Left forelimb (tissue), 1 donor: ENCODE results near the gene TBL1XR1.
A peak's percentile ranks its signal among the peaks of the same experiment; 100 is the strongest.

ENCODE experiments used
- DNase-seq: peaks from one replicate; pipeline ENCODE4 v3.0.0-alpha.2; 2018; ENCODE audit warnings: low spot score

The TBL1XR1 gene

GRCh38 chr3:177197041-177197726, at the start of gene TBL1XR1:
TBL1XR1 (minus strand) TSS chr3:177197482; CDS start chr3:177064977, 132,505 bp downstream.
- DNase-seq = peak; percentile 95

GRCh38 chr3:177245250-177245649, 48.0 kb upstream of the TBL1XR1 start:
- DNase-seq = no peak

DNA sequence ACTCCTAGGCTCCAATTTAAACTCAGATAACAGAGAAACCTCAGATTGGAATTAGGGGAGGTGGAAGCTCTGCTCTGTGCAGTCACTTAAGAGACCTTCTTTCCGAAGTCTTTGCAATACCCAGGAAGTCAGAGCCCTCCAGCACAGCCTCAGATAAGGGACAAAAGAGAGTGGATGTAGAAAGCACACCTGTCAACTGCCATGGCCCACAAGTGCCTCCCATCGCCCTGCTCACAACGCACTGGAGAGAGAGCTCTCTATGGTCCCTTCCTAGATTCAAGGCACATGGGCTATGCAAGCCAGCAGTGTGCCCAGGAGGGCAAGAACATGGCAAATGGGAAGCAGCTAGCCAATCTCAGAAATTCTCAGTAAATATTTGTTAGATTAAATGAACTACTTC, 47.3 kb upstream of the TBL1XR1 start:
- no peak for DNase-seq

GRCh38 chr3:177238686-177239216, 41.5 kb upstream of the TBL1XR1 start:
- DNase-seq = no peak

DNA sequence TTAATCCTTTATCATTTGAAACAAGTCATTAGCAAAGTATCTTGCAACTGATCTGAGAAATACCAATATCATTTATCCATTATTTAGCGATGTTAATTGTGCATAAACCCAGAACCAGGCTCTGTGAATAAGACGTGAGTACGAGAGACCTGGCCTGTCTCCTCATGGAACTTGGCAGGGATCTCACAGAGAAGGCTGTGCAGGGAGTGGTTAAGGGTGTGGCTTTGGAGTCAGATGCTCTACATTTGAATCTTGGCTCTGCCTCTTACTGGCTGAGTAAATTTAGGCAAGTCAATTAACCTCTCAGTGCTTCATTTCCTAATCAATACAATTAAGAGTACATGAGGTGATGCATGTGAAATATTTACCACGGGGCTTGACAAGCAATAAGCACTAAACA, 39.9 kb upstream of the TBL1XR1 start:
- no peak for DNase-seq

- no peak for DNase-seq
These were observed 39.4 kb upstream of the TBL1XR1 start for GRCh38 chr3:177236704-177237103.

GRCh38 chr3:177234121-177234520, 36.8 kb upstream of the TBL1XR1 start:
- no peak for DNase-seq

DNA sequence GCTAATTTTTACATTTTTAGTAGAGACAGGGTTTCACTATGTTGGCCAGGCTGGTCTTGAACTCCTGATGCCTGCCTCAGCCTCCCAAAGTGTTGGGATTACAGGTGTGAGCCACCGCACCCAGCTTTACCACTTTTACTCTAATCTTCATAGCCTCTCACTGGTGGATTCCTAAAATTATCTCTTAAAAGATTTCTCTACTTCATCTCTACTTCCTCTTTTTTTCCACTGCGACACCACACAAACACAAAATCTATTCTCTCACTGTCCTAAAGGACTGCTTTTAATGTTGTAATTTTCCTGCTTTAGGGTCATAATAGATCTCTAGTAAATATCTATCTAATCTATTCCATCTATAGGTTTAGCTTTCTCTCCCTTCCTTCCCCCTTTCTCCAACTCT, 34.0 kb upstream of the TBL1XR1 start:
- DNase-seq = no peak

GRCh38 chr3:177230641-177231040, 33.4 kb upstream of the TBL1XR1 start:
- DNase-seq = no peak

DNA sequence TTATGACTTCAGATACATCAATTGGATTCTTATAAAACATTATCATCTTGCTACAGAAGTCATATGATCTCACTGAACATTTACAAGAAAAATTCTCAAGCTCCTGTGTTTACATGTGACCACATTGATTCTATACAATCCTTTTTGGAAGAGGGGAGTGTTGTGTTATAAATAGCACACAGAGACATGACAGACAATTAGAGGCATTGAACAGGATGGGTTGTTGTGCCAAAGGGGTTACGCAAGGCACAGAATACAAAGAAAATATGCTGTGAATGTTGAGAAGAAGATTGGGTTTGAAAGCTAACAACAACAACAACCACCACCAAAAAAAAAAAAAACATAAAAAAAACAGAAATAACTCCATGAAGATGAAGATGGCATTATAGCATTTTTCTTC, 32.5 kb upstream of the TBL1XR1 start:
- no peak for DNase-seq

DNA sequence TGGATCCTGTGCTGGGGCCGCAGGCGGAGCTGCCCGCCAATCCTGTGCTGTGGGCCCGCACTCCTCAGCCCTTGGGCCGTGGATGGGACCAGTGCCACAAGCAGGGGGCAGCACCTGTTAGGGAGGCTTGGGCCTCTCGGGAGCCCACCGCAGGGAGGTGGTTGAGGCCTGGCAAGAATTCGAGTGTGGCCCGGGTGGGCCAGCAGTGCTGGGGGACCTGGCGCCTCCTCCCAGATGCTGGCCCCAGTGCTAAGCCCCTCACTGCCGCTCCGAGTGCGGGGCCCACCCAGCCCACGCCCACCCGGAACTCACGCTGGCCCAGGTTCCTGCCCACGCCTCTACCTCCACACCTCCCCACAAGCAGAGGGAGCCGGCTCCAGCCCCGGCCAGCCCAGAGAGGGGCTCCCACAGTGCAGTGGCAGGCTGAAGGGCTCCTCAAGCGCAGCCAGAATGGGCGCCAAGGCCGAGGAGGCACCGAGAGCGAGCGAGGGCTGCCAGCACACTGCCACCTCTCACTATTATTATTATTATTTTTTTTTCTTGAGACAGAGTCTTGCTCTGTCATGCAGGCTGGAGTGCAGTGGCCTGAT, 31.4 kb upstream of the TBL1XR1 start:
- no peak for DNase-seq

GRCh38 chr3:177224414-177224813, 27.1 kb upstream of the TBL1XR1 start:
- no peak for DNase-seq

DNA sequence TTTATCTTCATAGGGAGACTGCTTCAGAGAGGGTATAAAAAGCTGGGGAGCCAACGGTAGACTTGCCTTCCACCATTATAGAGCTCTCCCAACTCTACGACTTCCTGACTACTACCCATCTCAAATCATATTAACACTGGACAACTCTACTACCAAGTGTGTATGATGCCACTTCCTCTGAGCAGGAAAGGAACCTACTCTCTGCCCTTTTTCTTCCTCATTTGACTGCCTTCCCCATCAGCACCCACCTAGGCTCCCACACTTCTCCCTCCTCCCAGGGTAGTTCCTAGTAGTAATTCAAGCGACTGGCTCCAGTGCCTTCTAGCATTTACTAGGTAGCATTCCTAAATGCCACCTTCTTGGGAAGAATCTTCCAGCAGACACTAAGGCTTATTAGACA, 24.5 kb upstream of the TBL1XR1 start:
- DNase-seq = no peak

- DNase-seq = no peak
These were observed 23.1 kb upstream of the TBL1XR1 start for GRCh38 chr3:177220136-177220974.

DNA sequence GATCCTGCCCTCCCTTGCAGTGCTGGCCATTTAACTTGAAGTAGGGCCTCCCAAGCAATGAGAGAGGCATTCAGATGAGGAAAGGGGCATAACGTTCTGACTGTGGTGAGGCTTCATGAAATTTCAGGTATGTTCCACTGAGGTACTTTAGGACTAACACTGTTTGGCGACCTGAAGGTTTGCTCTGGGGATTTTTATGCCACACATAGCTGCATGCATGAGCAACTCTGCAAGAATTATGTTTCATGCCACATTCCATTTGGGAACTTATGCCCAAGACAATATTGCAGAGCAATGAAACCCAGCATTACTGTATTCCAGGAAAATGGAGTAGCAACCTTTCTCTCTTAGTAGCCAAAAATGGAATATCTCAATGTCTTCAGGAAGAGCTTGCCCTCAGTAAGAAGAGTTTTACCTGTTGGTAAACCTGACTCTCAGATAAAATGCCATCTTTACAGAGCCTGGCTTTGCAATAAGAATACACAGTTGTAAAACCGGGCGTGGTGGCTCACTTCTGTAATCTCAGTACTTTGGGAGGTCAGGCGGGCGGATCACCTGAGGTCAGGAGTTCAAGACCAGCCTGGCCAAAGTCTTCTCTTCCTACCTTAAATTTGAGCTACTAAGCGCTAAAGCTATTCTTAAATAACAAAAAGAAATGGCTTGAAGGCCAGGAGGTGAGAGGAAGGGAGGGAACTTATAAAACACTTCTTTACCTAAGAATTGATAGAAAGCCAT, 16.7 kb upstream of the TBL1XR1 start:
- DNase-seq = no peak

DNA sequence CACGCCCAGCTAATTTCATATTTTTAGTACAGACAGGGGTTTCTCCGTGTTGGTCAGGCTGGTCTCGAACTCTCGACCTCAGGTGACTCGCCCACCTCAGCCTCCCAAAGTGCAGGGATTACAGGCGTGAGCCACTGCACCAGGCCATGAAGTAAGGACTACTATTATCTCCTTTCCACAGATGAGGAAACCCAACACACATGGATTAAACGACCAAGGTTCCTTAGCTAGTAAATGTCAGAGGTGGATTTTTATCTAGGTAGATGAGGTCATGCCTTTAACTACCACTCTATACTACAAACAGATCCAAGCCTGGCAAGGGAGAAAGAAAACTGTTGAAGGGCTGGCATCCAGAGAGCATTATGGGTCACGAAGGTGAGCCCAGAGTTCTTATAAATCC, 15.5 kb upstream of the TBL1XR1 start:
- DNase-seq = no peak

- no peak for DNase-seq
These were observed 15.0 kb upstream of the TBL1XR1 start for GRCh38 chr3:177212278-177212610.

- DNase-seq = no peak
These were observed 14.4 kb upstream of the TBL1XR1 start for GRCh38 chr3:177211503-177212277.

DNA sequence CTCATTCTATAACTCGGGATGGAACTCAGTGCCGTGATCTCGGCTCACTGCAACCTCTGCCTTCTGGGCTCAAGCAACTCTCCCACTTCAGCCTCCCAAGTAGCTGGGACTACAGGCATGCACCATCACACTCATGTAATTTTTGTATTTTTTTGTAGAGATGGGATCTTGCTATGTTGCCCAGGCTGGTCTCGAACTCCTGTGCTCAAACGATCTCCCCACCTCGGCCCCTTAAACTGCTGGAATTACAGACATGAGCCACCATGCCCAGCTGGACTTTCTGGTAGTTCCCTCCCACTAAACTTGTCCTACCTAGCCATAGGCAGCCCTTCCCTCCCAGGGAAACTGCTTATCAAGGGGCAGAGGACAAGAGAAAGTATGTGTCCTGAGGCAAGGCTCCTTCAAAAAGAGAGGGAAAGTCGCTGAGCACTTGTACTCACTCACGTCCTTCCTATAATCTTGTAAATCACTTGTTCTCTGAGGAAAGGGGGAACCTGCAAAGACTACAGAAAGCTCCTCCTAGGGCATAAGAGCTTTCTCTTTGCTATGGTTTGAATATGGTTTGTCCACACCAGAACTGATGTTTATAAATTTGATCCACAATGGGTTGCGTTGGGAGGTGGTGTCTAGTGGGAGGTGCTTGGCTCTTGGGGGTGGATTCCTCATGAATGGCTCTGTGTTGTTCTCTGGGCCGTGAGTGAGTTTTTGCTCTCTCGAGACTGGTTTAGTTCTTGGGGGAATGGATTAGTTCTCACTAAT, 13.6 kb upstream of the TBL1XR1 start:
- DNase-seq = no peak

DNA sequence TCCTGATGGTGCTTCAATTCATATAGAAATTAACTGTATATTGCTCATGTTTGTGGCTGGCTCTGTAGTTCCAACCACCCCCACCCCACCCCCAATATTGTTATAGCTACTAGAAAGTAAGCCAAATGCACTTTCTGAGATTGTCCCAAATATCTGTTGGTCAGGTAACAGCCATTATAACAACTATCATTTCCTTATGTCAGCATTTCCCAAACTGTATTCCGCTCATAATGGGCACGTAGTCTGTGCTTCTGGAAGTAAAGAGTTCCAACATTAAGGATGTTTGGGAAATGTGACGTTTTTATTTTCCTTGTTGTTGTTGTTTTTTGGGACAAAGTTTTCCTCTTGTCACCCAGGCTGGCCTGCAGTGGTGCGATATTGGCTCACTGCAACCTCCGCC, 12.2 kb upstream of the TBL1XR1 start:
- DNase-seq = no peak

- no peak for DNase-seq
These were observed 11.5 kb upstream of the TBL1XR1 start for GRCh38 chr3:177208781-177209180.
